HepG2 (cell line): ENCODE data around the gene ACTN1. TPM values are rescaled to one million over a fixed set of nuclear protein-coding genes. Genes with fewer than 3 reads are reported as not detected.
A peak's percentile ranks its signal among the peaks of the same experiment; 100 is the strongest.

Experiments
- ATAC-seq: fragments of 200-7000 bp; cut with Tn5 transposase; 3 replicates; pipeline ENCODE4 v1.9.1; 2020; ENCODE audit warnings: mild to moderate bottlenecking, moderate library complexity
- BruUV-seq: library from RNA; stranded (reverse); fragments of 400-500 nt; replicated peaks from 2 replicates; lab custom pipeline; 2021; lab: Mats Ljungman, UMichigan
- CTCF ChIA-PET: fragments of 300-600 bp; formaldehyde crosslinking; extraction: SDS; loops from one replicate; lab custom pipeline; 2021; ENCODE audit warnings: low total read pairs, inconsistent platforms, low intra/inter-chr PET ratio; lab: Yijun Ruan, JAX
- POLR2A ChIA-PET: fragments of 350-600 bp; sonication (Branson Sonifier 250); formaldehyde crosslinking; loops from one replicate; lab custom pipeline; 2020; ENCODE audit warnings: antibody characterized with exemption, inconsistent platforms; lab: Yijun Ruan, JAX
- DNase-seq: peaks from one replicate; pipeline ENCODE4 v3.0.0-alpha.2; 2015; ENCODE audit warnings: low spot score
- FAIRE-seq: peaks from 3 replicates; lab custom pipeline; 2011; peaks lifted over from hg19 to GRCh38; lab: Jason Lieb, UNC
- H2AFZ ChIP-seq: one replicate; pipeline ENCODE4 v1.6.1; 2011; ENCODE audit warnings: low read length, inconsistent platforms
- H3K27ac ChIP-seq: fragments of 300-600 bp; 3 replicates; pipeline ENCODE4 v1.8.0; 2011; ENCODE audit warnings: mixed run types, mild to moderate bottlenecking, mixed read lengths, low read length, inconsistent platforms; ENCODE audit not compliant: insufficient read depth; ENCODE audit errors: extremely low read length
- H3K27me3 ChIP-seq, 2 experiments: fragments of 200-600 bp in 1 of 2; 2 replicates in 1 of 2; 3 replicates in 1 of 2; pipeline versions ENCODE4 v1.6.0 to v1.8.0; 2011; ENCODE audit warnings: low read length in 2 of 2, mild to moderate bottlenecking in 2 of 2, moderate library complexity in 2 of 2, inconsistent platforms in 1 of 2; ENCODE audit not compliant: insufficient read depth in 2 of 2, control insufficient read depth in 1 of 2
- H3K36me3 ChIP-seq, 2 experiments: fragments of 200-600 bp in 1 of 2; replicated peaks in 1 of 2; 2 replicates in 1 of 2; 3 replicates in 1 of 2; pipeline versions ENCODE4 v1.5.1 to v1.8.0; 2011; ENCODE audit warnings: low read length in 2 of 2, inconsistent platforms in 1 of 2; ENCODE audit not compliant: insufficient read depth in 2 of 2, control insufficient read depth in 1 of 2
- H3K4me1 ChIP-seq: 2 replicates; pipeline ENCODE4 v1.5.1; 2012; ENCODE audit warnings: low read length, inconsistent platforms; ENCODE audit not compliant: insufficient read depth
- H3K4me2 ChIP-seq: 2 replicates; pipeline ENCODE4 v1.6.0; 2011; ENCODE audit warnings: low read depth, low read length, inconsistent platforms
- H3K4me3 ChIP-seq, 3 experiments: fragments of 200-600 bp in 1 of 3; sonication (generic), shearing (Covaris generic) in 1 of 3; replicated peaks in 1 of 3; 2 replicates each; pipeline ENCODE4 v1.5.1; 2011 to 2016; ENCODE audit warnings: low read length in 3 of 3, inconsistent platforms in 2 of 3, low read depth in 2 of 3, mild to moderate bottlenecking in 2 of 3, control low read depth in 1 of 3, mixed read lengths in 1 of 3; ENCODE audit not compliant: insufficient read depth in 1 of 3
- H3K79me2 ChIP-seq: one replicate; pipeline ENCODE4 v1.6.1; 2011; ENCODE audit warnings: low read length, inconsistent platforms; ENCODE audit not compliant: insufficient read depth
- H3K9ac ChIP-seq: 2 replicates; pipeline ENCODE4 v1.6.0; 2011; ENCODE audit warnings: mild to moderate bottlenecking, low read depth, low read length, inconsistent platforms; ENCODE audit not compliant: insufficient read depth
- H3K9me3 ChIP-seq: 2 replicates; pipeline ENCODE4 v1.5.1; 2012; ENCODE audit warnings: mild to moderate bottlenecking, low read length
- H4K20me1 ChIP-seq: 2 replicates; pipeline ENCODE4 v1.6.0; 2011; ENCODE audit warnings: inconsistent platforms, mild to moderate bottlenecking, low read length, moderate library complexity; ENCODE audit not compliant: insufficient read depth
- AGO2 ChIP-seq: fragments of 200-400 bp; formaldehyde crosslinking; optimal IDR thresholded peaks from 2 replicates; pipeline ENCODE3; 2017; ENCODE audit warnings: mild to moderate bottlenecking, low read depth, low read length, moderate library complexity
- HNF4A ChIP-seq: sonication (generic); formaldehyde crosslinking; IDR thresholded peaks from 2 replicates; pipeline ENCODE4 v1.4.0; 2020; ENCODE audit warnings: missing genetic modification reagents
- KLF15 ChIP-seq: sonication (generic); formaldehyde crosslinking; IDR thresholded peaks from 2 replicates; pipeline ENCODE4 v1.8.1; 2023; ENCODE audit warnings: borderline replicate concordance, mild to moderate bottlenecking, inconsistent platforms, missing genetic modification reagents, mixed read lengths
- KMT2A ChIP-seq: sonication (generic); formaldehyde crosslinking; IDR thresholded peaks from 2 replicates; pipeline ENCODE4 v1.4.0; 2020; ENCODE audit warnings: missing genetic modification reagents
- NCOA5 ChIP-seq: sonication (generic); formaldehyde crosslinking; IDR thresholded peaks from 2 replicates; pipeline ENCODE4 v1.4.0; 2020; ENCODE audit warnings: missing genetic modification reagents
- NR2C2 ChIP-seq: sonication (generic); formaldehyde crosslinking; IDR thresholded peaks from 2 replicates; pipeline ENCODE4 v1.4.0; 2020; ENCODE audit warnings: missing genetic modification reagents, mild to moderate bottlenecking, moderate library complexity, borderline replicate concordance
- PCBP2 ChIP-seq: fragments of 200-400 bp; formaldehyde crosslinking; optimal IDR thresholded peaks from 2 replicates; pipeline ENCODE3; 2018; ENCODE audit warnings: low read length, low read depth; ENCODE audit not compliant: poor library complexity, severe bottlenecking
- TARDBP ChIP-seq: sonication (generic); formaldehyde crosslinking; IDR thresholded peaks from 2 replicates; pipeline ENCODE4 v1.8.0; 2022; ENCODE audit warnings: mild to moderate bottlenecking, missing genetic modification reagents
- ZNF674 ChIP-seq: sonication (generic); formaldehyde crosslinking; IDR thresholded peaks from 2 replicates; pipeline ENCODE4 v1.5.0; 2020; ENCODE audit warnings: low read depth, mild to moderate bottlenecking, missing genetic modification reagents
- ZNF850 ChIP-seq: sonication (generic); formaldehyde crosslinking; conservative IDR thresholded peaks from 2 replicates; pipeline ENCODE4 v1.9.0; 2021; ENCODE audit warnings: mild to moderate bottlenecking, missing genetic modification reagents
- WGBS: methylation state at CpG from one replicate; pipeline ENCODE4 v1.1.6; 2017; ENCODE audit warnings: low lambda C conversion rate; 5-methylcytosine and 5-hydroxymethylcytosine counted together
- in situ Hi-C: cut with HindIII; loops from 2 replicates; pipeline ENCODE4 v1.10.0; 2017; ENCODE audit warnings: low pct_unique_long_range_greater_than_20kb; ENCODE audit not compliant: extremely low pct_ligation_motif_present
- intact Hi-C: fragments of 100-400 bp; cut with micrococcal nuclease; formaldehyde crosslinking; loops from one replicate; pipeline ENCODE4 v1.10.0; 2022; ENCODE audit not compliant: unreplicated experiment
- polyA plus RNA-seq, 8 experiments: library from polyadenylated mRNA; depleted of rRNA in 3 of 8; stranded (reverse) in 7 of 8; unstranded in 1 of 8; fragments of >200 nt; fragmentation: Illumina TruSeq in 4 of 8; extraction: Trizol in 4 of 8; gene quantifications; 2 replicates each; pipeline versions ENCODE4 v1.2.1 to v1.2.3, GENCODE V29; 2011 to 2016; ENCODE audit warnings: low read depth in 4 of 8, missing spikeins in 1 of 8, mixed read lengths in 1 of 8; ENCODE audit not compliant: insufficient read depth in 1 of 8
- total RNA-seq, 5 experiments: library from RNA; depleted of rRNA; stranded (reverse); fragments of >200 nt; fragmentation: Illumina TruSeq; extraction: Trizol; gene quantifications; 2 replicates each; pipeline ENCODE4 v1.2.3, GENCODE V29; 2016; ENCODE audit warnings: low read depth in 1 of 5

Gene ACTN1
- total and polyA plus RNA-seq, 2 of the 13 experiments (the other 11 are each of a cell fraction or from before 2014, with no cell fraction given) = 58.6 to 162 TPM

DNA sequence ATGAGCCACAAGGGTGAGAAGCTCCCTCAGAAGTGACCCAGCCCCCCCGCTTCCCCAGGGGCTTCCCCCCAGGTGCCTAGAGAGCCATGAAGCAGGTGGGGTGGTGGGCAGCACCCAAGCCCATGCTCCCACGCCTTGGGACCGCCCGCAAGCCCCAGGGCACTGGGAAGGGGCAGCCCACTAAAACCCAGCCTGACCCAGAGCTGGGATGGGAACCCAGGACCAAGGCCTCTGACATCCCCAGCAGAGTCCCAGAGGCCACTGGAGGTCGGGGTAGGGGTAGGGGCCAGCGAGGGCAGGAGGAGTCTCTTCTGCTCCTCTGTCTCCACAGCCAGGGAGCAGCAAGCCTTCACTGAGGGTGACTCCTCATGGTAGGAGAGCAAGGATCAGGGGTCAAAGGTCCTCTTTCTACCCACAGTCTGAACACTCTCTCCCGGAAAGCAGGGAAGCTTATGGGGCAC lies 99.8 kb downstream of the ACTN1 start:
- WGBS = 100% methylated on average over 2 of the region's 7 CpGs
- Histone ChIP-seq H4K20me1 (no peaks in the 10 kb centered on the region), H3K4me3 (no peak overlapping the region), H3K4me2 (no peak overlapping the region), H3K36me3 (peaks cover 65 to 95% of the 10 kb centered on the region in 2 experiments), H3K27ac (no peak overlapping the region), H3K4me1 (peaks cover 22% of the 10 kb centered on the region), H3K9ac (no peak overlapping the region), H3K27me3 (no peaks in the 10 kb centered on the region), H3K79me2 (no peaks in the 10 kb centered on the region), H2AFZ (no peak overlapping the region), H3K9me3 (no peaks in the 10 kb centered on the region)
- TF ChIP-seq AGO2 (peak; percentile 54), ZNF674 (no peak), TARDBP (CRISPR knock-in tag) (no peak), HNF4A (CRISPR knock-in tag) (0 out of 2 replicates have a peak, but pooled peaks have one; percentile 27), NR2C2 (peak; percentile 31; the same call in 1 of the 2 replicates), KMT2A (CRISPR knock-in tag) (no peak), NCOA5 (CRISPR knock-in tag) (no peak), ZNF850 (CRISPR knock-in tag) (no peak)
- ChIA-PET POLR2A (no interaction called here), CTCF (no interaction called here)
- ATAC-seq = peak; percentile 19
- no peak for FAIRE-seq
- in situ Hi-C loops (no loop called here), intact Hi-C loops (no loop called here)
- no TSS peak for BruUV-seq
- no peak for DNase-seq

DNA sequence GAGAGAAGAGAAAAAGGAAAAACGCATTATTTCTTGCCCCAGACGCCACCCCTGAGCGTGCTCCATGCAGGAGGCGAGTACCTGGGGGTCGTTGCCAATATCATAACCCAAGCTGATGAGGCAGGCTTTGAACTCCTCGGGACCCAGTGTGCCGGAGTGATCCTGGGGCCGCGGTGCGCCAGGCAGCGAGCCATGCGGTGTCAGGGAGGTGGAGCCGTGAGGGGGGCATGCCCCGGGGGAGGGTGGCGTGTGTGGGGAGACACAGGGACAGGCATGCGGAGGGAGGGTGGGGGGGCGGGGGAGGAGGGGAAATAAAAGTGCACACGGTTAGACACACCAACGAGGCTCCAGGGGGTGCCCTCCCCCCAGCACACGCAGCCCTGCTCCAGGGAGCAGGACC lies 100.2 kb downstream of the ACTN1 start:
- BruUV-seq = no TSS peak

More for the DNA sequence above, 100.2 kb downstream of the ACTN1 start:
- Histone ChIP-seq H3K9me3 (no peaks in the 10 kb centered on the region), H3K36me3 (peaks cover 62 to 90% of the 10 kb centered on the region in 2 experiments), H2AFZ (no peak overlapping the region), H4K20me1 (no peaks in the 10 kb centered on the region), H3K4me2 (no peak overlapping the region), H3K27ac (no peak overlapping the region), H3K4me3 (no peak overlapping the region), H3K27me3 (no peaks in the 10 kb centered on the region), H3K79me2 (no peaks in the 10 kb centered on the region), H3K4me1 (peaks cover 17% of the 10 kb centered on the region), H3K9ac (no peak overlapping the region)
- WGBS = 98% methylated on average over 20 of the region's 20 CpGs
- intact Hi-C loops = no loop called here
- TF ChIP-seq KLF15 = no peak
- TF ChIP-seq PCBP2 = no peak
- ChIA-PET POLR2A (no interaction called here), CTCF (no interaction called here)
- FAIRE-seq (no peak), DNase-seq (no peak), ATAC-seq (no peak)
- in situ Hi-C loops = no loop called here
